Activated CD4-positive, alpha-beta T cell treated with anti-CD3 and anti-CD28 coated beads for 48 hours (primary cell): Measurements from ENCODE around the gene LRSAM1.

Source experiments
- DNase-seq: peaks from one replicate; pipeline ENCODE4 v3.0.0-alpha.2; 2020

Gene LRSAM1

DNA sequence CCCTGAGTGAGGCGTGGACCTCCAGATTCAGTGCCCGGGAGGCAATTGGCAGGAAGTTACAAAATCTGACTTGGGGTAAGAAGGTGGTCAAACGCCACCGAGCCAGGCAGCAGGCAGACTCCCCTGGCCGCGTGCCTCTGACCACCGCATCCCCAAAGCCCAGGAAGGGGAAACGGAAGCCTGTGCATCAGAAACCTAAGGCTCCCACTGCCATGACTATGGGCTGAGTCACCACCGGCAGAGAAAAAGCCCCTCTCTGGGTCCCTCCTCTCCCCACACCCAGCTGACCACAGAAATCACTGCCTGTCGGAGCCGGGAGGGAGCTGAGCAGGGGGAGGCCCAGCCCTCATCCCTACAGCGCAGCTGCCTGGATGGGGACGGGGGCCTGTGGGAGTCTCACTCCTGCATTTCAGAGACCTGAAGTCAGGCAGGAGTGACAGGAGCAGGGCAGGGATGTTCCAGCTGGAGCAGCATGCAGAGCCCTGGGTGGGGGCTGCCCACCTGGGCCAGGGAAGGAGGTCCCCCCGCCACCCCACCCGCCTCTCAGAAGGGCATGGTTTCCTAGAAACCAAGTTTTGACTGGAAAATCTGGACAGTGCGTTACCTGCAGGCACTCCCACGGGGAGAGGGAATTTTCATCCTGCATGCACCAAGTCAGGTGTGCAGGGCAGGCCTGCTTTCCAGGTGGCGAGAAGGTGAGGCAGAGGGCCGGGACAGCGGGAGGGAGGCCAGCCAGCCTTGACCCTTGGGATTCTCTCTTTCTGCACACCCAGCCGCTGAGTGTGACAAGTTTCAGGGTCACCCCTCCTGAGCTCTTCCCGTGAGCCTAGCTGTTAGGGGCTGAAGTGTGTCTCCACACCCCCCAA is 68.2 kb downstream of the LRSAM1 start:
- peak; percentile 49 for DNase-seq

DNA sequence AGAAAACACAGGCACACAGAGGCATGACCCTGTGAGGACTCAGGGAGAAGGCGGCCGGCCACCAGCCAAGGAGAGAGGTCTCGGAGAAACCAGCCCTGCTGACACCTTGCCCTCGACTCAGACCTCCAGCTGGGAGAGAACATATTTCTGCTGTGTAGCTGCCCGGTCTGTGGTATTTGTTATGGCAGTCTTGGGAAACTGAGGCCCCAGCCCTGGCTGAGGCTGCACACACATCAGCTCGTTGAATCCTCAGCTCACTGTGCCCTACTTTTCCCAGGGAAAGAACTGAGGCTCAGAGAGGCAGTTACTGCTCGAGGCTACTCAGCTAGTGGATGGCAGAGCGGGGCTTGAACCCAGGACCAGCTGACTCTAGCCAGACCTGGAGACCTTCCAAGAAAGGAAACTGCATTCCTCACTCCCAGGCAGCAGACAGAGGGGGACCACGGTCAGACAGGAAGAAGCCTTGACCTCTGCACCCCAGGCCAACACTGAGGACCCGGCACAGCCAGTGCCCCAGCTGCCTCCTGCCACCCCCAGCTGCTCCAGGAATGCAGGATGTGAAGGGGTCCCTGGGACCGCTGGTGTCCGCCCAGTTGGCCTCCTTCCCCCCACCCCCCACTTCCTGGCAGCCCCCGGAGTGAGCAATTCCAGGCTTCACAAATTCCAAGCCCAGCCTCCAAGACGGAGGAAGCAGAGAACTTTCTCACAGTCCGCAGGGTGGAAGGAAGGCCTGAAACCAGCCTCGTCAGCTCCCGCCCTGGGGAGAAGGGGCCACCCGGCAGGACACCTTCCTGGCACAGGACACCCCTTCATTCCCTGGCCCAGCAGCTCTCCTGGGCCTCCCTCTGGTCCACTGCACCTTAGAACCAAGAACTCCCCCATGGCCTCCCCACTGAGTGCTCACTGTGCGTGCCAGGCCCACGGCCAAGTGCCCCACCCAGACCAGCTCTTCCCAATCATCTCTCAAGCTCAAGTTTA is 69.9 kb downstream of the LRSAM1 start:
- DNase-seq = no peak

DNA sequence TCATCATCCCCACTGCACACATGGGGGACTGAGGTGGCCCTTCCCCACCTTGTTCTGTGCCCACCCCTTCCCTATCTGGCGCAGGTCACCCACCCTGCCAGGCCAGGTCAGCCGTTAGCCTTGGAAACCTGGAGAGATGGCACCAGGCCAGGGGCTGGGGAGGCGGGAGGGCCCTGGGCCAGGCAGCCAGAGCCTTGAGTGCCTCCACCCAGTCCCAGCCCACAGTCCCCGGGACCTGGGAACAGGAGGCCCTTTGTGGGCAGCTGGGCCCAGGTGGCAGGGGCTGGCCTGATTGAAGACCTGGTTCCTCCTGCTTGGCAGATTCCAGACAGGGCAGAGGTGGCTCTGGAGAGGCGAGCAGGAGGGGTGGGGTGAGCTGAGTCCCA is 70.6 kb downstream of the LRSAM1 start:
- no peak for DNase-seq

DNA sequence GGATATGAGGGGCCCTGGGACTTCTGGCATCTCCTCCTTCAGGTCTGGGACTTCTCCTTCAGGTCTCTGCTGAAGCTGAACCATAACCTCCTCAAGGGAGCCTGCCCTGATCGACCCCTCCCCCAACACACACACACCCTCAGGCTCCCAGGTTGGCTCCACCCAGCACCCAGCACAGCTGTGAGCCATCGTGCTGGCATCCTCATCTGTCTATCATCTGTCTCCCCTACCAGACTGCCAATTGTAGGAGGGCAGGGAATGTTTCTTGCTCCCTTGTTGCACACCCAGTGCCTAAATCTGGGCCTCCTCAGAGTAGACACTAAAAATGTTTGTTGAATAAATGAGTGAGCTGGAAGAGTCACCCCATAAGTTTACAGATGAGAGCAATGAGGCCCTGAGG is 71.4 kb downstream of the LRSAM1 start:
- DNase-seq = no peak

DNA sequence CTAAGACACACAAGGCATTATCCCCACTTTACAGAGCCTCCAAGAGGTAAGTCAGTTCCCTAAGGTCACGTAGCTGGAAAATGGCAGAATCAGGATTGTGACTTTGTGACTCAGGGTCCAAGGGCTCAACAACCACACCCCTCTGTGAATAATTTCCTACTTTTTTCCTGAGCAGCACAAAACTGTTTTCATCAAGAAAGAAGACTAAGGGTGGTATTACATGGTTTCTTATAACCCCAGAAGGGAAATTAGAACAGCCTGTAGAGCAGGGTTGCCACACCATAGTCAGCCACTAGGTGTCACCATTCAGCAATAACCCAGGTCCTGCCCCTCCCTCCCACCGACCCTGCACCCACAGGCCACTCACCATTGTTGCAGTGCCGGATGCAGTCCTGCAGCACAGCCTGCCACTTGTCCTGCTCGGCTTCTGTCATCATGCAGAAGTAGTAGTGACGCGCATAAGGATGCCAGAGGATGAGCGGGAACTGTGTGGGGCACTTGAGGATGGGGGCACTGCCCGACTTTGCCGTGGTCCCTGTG is 72.1 kb downstream of the LRSAM1 start:
- DNase-seq = peak; percentile 65

DNA sequence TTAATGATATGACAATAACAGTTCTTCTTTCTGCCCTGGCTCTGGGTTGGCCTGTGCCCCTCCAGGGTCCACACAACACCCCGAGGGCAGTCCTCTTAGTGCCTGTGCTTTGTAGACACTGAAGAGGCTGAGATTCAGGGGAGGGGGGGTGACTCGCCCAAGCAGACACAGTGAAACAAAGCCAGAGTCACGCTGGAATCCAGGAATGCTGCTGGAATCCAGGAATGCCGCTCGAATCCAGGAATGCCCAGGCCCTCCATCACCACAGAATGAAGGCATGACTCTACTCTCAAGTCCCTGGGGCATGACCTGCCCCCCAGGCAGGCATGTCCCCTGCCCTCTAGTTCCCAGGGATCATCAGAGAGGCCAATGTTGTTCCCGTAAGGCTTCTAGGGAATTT is 73.1 kb downstream of the LRSAM1 start:
- no peak for DNase-seq

DNA sequence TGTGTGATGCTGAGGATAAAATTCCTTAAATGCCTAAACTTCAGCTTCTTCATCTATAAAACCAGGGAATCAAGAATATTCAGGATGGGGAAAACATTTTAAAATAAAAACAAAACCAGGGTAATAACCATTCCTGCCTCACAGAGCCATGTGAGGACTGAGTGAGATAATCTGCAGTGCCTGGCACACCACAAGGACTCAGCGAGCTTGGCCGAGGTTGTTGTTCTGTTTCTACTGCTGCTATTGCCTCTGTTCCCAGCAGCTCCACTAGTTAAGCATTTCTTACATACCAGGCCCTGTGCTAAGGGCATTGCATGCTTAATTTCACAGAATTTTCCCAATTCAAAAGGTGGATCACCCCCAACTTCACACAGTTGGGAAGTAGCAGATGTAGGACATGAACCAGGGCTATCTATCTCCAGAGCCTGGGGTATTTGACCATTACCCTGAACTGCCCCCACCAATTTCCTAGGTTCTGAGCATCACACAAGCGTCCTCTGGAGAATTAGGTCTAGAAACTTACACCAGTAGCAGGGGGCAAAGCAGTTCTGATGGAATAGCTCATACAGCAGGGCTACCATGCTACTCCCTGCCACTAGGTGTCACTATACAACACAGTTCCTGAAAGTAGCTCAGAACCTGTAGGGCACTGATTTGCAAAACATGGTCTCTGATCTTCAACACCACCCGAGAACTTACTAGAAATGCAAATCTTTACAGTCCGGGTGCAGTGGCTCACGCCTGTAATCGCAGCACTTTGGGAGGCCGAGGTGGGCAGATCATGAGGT is 74.3 kb downstream of the LRSAM1 start:
- peak; percentile 31 for DNase-seq

DNA sequence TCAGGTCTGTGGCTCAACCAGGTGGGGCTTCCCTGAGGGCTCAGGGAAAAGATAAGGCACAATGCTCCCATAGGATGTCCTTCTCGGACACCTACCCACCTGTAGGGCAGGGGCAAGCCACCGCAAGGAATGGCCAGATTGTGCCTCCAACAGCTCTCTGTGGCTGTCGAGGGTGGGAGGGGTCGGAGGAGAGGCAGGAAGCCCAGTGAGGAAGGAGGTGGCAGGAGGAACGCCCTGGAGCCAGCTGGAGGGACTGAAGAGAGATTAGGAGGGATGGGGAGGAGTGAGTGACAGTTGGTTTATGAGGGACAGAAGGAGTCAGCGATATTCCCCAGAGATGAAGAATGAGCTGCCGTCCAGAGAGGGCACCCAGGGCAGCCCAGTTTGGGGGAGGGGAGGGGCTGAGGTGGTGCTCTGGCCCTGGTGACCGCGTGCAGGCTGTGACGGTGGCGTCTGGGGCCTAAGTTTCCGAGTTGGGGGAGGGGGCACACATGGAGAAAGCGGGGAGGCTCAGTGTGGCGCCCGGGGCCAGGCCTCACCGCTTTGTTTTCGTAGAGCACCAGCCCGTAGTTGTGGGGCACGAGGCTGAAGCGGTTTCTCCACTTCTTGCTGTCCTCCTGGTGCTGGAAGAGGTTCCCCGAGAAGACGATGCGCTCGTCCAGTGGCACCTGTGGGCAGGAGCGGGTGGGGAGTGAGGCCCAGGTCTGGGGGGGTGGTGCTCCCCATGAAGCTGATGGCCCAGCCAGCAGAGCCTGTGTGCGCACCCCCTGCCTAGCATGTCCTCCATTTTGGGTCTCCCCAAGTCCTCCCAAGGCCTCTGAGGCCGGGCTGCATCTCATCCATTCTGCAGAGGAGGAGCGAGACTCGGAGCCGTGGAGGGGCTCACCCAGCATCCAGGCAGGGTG is 75.6 kb downstream of the LRSAM1 start:
- DNase-seq = no peak

DNA sequence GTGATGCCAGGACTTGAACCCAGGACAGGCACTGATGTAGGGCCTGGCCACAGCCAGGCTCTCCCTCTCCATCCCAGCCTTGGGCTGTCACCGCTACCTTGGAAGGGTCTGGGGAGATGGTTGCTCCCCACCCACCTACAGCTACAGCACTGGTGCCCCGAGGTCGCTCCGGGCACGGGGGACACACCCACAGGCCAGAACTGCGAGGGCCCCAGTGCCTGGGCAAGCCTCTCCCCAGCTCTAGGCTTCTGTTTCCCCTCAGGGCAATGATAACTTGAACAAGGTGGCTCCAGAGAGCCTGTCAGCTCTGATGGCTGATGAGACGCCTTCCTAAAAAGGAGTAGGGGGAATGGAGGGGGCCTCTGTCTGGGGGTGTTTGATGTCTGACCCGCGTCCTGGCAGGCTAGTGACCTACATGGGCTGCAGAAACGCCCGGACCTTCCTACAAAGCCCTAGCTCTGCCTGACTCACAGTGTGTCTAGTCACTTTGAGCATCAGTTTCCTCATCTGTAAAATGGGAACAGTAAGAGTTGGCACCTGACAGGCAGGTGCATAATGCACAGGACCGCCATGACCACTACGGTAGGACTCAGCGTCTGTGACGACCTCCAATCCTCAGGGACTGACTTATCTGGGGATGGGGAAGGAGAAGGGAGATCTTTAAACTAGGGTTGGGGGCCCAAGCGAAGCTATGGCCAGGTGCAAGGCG is 76.4 kb downstream of the LRSAM1 start:
- DNase-seq = no peak

DNA sequence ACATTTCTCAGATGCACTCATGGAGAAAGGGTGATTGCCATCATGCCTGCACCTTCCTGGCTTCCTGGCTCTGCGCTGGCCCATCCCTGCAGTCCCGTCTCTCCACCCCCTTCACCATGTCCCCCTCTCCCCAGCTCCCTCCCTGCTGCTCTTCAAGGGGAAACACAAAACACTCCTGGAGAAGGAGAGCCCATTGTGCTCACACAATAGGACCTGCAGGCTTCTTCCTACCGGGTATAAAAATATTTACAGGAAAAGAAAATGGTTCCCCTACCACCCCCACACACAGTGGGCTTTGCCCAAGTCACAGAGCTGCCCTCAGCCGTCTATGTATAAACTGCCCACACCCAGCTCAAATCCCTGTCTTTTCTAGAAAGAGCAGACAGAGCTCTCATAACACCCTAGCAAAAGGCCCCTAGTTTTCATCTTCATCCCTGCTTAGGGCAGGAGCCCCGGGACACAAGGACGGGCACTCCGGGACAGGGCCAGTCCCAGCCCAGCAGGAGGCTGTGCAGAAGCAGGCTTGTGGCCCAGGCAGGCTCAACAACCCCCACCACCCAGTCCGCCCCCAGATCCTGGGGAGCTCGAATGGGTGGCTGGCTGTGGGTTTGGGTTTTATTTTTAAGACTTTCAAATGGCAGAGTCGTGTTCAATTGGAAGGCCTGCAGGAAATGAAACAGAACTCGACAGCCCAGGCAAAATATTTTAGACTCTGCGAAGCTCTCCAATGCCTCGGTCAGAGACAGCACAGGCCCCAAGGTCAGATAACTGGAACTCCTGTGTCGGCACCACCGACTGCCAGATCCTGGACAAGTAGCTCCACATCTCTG is 77.3 kb downstream of the LRSAM1 start:
- no peak for DNase-seq

DNA sequence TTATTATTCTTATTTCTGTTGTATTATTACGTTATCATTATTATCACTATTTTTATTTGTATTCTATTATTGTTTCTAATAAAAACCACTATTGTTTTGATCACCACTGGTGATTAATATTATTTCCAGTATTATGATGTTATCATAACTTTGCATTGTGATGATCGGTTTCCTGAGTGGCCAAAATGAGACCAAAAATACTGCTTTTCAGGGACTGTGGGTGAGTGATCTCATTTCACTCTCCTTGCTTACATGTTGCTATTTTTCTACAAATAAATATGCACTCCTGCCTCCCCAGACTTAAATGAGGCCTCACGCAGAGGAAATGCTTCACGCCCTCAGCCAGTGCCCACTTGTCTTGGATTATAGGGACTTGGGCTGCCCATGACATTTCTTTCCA is 78.4 kb downstream of the LRSAM1 start:
- no peak for DNase-seq

DNA sequence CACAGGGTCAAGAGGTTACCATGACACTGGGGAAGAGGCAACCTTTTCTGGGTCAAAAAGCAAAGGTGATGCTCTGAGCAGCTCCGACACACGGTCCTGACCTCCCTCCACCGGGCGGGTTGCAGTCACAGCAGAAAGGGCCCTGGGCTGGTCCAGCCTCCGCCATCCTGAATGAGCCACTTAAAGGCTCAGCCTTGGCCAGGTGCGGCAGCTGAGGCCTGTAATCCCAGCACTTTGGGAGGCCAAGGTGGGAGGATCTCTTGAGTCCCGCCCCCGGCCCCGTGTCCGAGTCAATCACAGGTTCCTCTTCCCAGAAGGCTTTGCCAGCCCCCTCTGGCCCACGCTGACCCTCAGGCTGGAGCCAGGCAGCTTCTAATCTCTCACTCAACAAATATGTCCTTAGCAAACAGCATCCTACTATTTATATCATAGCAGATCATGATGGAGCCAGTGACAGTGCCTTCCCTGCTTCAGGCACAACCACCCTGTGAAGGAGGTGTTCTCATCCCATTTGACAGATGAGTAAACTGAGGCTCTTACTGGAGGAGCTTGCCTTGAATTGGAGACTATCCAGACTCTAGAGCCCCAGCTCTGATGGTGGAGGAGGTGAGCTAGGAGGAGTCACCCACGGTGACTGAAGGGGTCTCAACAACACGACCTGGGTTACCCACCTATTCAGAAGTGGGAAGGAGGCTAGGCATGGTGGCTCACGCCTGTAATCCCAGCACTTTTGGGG is 79.1 kb downstream of the LRSAM1 start:
- no peak for DNase-seq

DNA sequence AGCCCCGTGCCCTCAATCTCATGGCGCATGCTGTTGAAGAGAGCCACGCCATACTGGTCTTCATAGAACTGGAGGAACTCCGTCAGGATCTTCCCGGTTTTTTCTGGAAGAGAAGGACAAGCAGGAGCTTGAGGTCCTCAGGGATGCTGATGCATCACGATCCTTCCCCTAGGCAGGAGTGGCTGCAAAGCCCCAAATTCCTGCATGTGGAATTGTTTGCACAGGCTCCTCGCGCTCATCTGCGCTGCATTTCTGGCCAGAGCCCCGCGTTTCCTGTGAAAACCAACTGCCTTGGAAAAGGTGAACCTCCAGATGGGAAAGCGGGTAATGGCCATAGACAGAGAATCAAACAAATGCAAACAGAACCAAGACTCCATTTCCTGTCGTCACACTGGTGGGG is 80.4 kb downstream of the LRSAM1 start:
- no peak for DNase-seq

DNA sequence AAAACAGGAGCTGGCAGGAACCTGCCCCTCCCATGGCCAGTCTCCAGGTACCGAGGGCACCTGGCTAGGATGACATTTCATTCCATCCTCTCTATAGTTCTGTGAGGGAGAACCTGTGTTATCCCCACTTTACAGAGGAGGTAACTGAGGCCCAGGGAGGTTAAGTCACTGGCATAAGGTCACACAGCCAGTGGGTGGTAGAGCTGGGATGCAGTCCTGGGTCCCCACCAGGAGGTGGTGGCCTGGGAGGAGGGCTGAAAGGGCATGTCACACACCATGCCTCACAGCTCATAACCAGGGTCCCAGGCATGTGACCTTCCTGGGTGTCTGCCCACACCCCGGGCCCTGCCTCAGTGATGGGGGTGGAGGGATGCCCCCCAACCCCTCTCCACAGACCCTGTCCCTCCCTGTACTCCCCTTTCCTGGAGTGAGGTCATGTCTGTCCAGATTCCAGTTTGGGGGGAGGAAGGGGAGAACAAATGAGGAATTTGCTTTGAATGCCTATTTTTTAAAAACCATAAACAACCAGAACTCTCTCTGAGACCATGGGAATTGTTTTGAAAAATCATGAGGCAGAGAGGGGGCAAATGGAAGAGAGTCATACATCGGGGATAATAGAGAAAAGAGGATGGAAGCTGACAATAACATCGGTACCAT is 83.1 kb downstream of the LRSAM1 start:
- DNase-seq = no peak

DNA sequence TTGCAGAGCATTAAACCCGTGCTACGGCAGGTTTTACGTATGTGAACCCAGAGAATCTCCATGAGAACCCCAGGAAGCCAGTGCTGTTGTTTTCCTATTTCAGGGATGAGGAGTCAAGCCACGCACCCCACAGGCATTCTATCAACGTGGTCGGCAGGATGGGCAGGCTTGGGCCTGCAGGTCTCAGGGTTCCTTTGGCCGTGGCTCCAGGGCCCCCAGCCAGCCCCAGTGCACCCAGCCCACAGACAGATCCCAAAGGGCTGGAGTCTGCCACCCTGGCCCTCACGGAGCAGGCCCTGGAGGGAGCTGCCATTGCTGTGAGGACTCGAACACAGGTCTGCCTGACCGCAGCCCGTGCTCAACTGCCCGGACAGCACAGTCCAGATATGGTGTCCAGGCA is 83.6 kb downstream of the LRSAM1 start:
- DNase-seq = no peak

DNA sequence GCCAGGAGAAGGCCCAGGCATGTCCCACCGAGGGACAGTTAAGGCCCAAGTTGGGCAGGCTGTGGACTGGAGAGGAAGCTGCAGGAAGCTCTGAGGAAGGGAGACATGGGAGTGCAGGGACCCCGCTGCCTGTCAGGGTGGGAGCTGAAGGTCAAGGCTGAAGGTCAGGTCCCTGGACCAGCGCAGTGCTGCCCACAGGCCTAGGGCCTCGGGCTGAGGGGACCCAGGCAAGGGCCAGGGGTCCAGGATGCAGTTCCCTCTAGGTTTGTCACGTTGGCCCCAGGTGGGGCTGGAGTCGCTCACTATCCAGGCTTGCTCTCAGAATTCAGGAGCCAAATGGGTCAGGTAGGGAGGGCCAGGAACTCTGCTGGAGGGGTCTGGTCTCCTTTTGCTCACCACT is 84.1 kb downstream of the LRSAM1 start:
- DNase-seq = no peak

DNA sequence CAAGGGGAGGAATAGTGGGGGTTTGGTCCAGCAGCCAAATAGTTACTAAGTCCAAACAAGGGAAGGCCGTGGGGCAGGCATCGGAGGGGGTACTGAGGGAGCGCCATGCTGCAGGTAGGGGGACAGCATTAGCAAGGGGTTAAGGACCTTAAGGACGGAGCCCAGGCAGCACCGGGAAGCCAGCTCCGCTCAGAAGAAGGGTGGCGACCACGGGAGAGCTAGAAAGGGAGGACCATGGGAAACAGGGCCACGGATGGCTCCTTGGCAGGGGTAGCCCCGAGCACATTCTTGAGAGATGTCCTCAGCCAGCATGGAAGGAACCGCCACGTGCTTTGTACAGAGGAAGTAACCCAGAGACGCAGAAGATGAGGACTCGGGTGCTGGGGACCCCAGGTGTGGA is 84.5 kb downstream of the LRSAM1 start:
- DNase-seq = no peak

DNA sequence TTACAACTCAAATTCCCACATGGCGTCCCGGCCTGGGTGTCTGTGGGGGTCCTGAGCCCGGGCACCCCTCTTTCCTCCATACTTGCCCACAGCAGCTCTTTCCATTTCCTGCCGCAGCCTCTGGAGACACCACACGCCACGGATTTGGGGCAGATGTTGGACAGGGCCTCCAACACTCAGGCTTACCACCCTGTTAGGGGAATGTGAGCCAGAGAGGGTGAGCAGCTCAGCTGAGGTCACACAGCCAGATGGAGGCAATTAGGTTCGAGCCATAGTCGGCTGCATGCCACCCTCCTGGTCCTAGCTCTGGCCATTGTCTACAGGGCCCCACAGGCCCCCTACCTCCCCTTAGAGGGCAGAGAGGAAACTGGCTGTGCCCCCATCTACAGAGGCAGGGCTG is 85.2 kb downstream of the LRSAM1 start:
- DNase-seq = no peak

DNA sequence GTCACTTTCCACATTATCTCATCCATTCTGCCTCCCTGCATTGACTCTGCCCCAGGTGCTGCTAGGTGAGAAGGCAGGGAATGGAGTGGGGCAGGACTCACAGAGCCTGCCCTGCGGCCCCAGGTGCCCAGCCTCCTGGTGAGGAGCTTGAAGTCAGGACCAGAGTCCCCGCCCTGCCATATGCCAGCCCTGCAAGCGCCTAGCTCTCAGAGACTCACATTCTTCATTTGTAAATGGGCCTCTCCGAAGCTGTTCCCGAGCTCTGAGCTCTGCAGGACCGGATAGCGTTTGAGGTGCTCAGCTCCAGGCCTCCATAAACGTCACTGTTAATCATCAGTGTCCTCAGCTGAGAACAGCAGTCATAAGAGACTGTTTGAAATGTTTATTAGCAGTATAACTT is 85.7 kb downstream of the LRSAM1 start:
- no peak for DNase-seq
